HG02678 (cell line): ENCODE measurements around the gene YAP1.
"Not testable (repeated sequence)": the region's sequence is repeated elsewhere in the genome, so short reads cannot be mapped to it uniquely, and the experiment has no call there.

ENCODE experiments used
- ATAC-seq: cut with Tn5 transposase; IDR thresholded peaks from one replicate; pipeline ENCODE4 v1.9.1; 2021; ENCODE audit warnings: mild to moderate bottlenecking, moderate library complexity; ENCODE audit not compliant: unreplicated experiment

Gene YAP1

GRCh38 chr11:102237096-102237735 lies 127.0 kb downstream of the YAP1 start:
- no peak for ATAC-seq

- no peak for ATAC-seq
Observed at GRCh38 chr11:102238391-102238821, 128.2 kb downstream of the YAP1 start.

DNA sequence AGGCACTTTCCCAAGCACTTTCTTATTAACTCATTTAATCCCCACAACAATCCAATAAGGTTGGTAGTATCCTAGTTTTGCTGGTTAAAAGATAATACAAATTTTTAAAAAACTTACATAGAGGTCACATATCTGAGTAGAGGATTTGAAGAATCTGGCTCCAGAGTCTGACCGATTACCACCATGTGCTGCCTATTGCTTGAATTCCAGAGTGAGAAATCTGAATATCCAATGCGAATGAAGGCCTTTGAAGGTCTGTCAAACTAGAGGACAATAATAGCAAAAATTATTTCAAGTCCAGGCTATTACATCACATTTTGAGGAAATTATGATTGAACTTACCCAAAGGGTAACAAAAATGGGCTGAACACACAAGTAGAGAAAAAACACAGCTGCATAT lies 129.2 kb downstream of the YAP1 start:
- no peak for ATAC-seq

GRCh38 chr11:102239911-102240310 lies 129.7 kb downstream of the YAP1 start:
- no peak for ATAC-seq

DNA sequence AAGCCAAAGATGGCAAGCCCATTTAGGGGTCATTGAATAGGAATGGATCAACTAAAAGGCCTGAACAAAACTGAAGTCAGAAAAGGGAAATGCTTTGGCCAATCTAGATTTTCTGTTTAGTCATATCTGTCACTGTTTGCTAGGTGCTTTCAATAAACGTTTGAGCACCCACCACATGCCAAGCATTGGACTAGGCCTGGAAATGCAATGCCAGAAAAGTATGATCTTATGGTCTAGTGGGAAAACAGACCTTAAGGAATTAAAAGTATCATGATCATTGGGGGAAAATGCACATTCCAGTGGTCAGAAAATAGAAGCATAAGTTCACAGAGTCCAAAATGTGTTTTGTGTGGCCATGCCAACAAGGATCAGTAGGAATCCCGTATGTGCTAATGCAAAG lies 130.3 kb downstream of the YAP1 start:
- no peak for ATAC-seq

DNA sequence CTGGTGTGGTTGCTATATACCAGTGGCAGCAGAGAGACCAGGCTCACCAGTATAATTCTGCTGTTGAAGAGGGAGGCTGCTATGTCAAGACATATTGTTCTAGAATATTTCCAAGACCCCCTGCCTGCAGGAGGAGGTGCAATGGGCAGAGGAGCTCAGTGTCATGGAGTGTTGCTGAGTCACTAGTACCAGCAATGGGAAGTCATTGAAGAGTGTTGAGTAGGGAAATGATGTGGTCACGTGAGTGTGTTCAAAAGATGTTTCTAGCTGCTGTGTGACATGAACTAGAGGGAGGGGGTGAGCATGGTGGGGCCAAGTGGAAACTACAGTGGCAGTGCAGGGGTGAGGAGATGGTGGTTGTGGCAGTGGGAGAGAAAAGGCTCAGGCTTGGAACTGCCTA lies 130.8 kb downstream of the YAP1 start:
- no peak for ATAC-seq

- ATAC-seq, result no peak
Observed at GRCh38 chr11:102243399-102243884, 133.2 kb downstream of the YAP1 start.

- ATAC-seq, result no peak
Observed at GRCh38 chr11:102244681-102245409, 134.6 kb downstream of the YAP1 start.

GRCh38 chr11:102251423-102251822 lies 141.2 kb downstream of the YAP1 start:
- ATAC-seq, result no peak

DNA sequence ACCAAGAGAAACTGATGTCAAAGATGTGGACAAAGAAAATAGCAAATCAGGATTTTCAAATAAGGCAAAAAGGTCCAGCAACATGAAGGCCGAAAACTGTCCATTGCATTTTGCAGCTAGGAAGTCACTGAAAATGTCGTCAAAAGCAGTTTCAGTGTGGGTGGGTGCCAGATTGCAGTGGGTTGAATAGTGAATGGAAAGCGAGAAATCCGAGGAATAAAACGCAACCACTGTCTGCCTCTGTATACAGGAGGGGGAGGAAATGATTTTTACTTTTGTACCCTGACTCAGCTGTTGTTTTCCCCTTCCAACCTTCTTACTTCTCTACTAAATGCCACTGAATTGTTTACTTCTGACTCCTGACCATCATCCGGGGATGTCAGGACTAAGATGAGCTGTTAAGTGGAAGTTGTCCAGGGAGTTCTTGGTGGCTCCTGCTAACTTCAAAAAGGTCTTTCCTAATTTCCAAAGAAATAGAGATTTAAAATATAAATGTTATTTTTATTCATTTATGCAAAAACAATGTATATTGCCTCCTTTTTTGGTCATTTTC lies 142.2 kb downstream of the YAP1 start:
- ATAC-seq, result no peak

GRCh38 chr11:102253020-102253715 lies 142.9 kb downstream of the YAP1 start:
- ATAC-seq, result no peak

DNA sequence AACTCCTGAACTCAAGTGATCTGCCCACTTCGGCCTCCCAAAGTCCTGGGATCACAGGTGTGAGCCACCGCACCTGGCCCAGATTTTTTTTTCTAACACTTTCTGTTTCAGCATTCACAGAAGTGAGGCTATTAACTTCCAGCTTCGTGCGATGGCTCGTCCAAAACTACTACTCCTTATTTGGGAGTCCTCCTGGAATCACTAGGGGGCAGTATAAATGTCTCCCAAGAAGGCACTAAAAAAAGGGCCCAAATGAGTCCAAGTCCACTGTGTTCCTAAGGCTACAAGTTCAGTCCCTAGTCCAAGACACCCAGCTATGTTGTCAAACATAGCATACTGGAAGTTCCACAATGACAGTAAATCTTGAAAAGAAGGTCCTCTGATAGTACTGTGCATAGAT lies 143.8 kb downstream of the YAP1 start:
- ATAC-seq, result no peak

GRCh38 chr11:102256251-102256650 lies 146.0 kb downstream of the YAP1 start:
- no peak for ATAC-seq

DNA sequence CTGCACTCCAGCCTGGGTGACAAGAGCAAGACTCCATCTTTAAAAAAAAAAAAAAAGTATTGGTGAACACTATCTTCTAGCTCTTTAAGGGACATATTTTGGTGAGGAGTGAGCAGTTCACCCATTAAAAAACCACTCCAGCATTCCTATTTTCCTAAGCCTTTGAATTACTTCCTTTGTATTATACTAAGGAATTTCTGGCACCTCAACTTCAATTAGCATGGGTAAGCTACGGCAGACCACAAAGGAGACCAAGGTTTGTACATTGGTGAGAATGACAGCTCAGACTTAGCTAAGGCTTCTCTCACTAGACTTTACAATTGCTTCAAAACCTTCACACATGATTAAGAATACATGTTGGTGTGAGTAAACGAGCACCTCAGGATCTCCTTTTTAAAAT lies 150.0 kb downstream of the YAP1 start:
- no peak for ATAC-seq

- no peak for ATAC-seq
Observed at GRCh38 chr11:102263379-102264003, 153.2 kb downstream of the YAP1 start.

- not testable (repeated sequence) for ATAC-seq
Observed at GRCh38 chr11:102264704-102265103, 154.5 kb downstream of the YAP1 start.

DNA sequence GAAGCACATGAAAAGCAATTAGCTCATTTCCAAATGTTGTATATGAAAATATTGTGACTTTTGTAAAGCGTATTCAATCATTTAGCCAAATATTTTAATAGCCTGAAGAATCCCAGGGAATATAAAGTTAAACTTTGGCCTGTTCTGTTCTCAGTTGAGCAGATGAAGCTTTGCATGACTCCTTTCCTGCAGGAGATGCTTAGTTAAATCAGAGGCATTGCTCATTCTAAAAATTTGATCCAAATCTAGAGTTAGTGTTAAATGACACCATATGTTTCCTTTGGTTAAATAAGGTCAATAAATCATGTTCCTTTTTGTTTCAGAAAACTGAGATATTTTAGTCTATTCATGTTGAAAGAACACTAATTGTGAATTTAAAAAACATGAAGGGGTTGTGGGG lies 155.9 kb downstream of the YAP1 start:
- no peak for ATAC-seq

DNA sequence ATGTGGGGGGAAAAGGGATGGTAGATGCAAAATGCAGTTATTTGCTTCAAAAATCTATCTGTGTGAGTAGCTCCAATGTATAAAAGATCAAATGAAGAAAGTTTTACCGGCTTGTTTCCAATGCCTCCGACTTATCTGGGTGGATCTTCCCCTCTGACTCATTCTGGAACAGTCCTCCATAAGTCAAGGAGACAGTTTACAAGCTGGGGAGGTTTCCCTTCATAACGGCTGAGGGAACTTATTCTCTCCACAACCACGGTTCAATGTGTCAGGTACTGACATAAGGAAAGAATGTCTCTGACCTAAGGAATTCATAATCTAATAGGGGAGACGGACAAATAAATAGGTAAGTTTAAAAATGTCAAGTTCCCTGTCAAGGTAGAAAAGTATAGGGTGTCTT lies 157.4 kb downstream of the YAP1 start:
- ATAC-seq, result no peak

DNA sequence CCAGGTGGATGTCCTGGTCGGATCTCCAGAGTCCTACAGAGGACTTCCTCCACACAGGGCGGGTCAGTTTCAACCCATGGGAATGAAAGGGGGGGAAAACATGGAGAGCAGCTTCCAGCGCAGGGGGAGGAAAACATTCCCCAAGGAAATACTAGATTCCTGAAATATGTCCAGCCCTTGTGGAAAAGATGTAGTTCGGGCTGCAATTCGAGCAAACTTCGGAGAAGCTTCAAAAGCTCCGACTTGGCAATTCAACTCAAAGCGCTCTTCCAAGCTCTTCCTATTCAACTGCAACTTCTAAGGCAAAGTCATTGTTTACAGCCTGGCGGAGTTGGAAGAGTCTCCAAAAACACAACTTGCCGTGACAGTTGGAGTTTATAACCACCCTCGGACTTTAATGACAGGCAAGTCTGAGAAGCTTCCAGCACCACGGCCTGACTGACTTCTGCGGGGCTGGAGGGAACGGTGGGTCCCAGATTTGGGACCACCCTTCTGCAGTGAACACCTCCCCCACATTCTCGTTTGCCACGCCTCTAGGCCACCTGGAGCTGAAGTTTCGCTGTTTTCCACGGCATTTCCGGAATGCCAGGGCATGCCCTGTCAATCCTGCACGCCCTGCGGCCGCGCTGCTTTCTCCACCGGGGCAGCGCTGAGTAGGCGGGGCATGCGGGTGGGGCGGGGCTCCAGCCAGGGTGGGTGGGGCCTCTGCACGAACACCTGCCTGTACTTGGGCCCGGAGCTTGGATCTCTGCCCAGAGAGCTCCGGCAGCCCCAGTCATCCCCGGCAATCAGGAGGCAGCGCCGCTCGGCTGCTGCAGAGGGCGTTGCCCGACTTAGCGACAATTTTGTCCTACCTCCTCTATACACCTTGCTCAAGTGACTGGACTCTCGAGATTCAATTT lies 158.1 kb downstream of the YAP1 start:
- ATAC-seq, result peak; percentile 96

DNA sequence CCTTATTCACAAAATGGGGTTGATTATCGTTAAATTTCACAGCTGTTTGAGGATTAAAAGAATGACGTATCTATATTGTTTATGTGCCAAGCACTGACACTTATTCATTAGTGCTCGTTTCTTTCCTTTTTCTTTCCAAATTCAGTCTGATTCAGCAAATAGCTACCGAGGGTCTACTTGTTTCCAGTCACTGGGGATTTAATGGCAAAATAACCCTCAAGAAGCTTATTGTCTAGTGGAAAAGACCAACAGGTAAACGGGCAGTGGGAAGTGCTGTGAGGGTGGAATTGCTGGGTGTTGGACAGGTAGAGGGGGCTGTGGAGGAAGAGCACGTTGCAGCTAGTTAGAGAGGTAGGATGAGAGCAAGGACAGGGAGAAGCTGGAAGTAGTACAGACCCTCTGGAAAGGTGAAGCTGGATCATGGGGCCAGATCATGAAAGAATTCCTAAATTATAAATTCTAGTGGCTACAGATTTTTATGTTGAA lies 158.8 kb downstream of the YAP1 start:
- no peak for ATAC-seq
